ENCODE measurements around the gene HNF4A.

DNA sequence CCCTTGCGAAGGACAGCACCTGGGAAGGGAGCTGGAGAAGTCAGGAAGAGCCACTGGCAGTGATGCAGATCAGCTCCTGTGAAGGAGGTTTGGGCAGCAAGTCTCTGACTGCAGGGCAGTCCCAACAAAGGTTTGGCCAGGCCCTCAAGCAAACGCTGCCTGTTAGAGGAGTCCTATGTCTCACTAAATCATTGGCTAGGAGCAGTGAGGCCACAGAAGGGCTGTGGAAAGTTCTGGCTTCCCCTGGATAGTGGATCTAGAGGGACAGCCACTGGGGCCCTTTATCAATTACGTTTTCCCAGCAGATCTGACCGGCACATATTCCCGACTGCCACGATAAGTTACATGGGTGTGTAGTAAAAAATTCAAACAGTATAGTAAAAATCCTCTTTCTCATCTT lies 122.7 kb downstream of the HNF4A start:
- TF ChIP-seq, protein P1, sequence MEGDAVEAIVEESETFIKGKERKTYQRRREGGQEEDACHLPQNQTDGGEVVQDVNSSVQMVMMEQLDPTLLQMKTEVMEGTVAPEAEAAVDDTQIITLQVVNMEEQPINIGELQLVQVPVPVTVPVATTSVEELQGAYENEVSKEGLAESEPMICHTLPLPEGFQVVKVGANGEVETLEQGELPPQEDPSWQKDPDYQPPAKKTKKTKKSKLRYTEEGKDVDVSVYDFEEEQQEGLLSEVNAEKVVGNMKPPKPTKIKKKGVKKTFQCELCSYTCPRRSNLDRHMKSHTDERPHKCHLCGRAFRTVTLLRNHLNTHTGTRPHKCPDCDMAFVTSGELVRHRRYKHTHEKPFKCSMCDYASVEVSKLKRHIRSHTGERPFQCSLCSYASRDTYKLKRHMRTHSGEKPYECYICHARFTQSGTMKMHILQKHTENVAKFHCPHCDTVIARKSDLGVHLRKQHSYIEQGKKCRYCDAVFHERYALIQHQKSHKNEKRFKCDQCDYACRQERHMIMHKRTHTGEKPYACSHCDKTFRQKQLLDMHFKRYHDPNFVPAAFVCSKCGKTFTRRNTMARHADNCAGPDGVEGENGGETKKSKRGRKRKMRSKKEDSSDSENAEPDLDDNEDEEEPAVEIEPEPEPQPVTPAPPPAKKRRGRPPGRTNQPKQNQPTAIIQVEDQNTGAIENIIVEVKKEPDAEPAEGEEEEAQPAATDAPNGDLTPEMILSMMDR (tag by site-specific recombination; IDR thresholded peaks at IDR 0.05) = no peak
- TF ChIP-seq ZNF140 (tag by site-specific recombination; IDR thresholded peaks at IDR 0.05) (no peak), ZNF701 (tag by site-specific recombination; IDR thresholded peaks at IDR 0.05) (no peak), ZNF670 (tag by site-specific recombination; IDR thresholded peaks at IDR 0.05; ENCODE audit: low read depth) (no peak)
